ENCODE data around the gene NR1D2.
"Not testable (repeated sequence)": the region's sequence is repeated elsewhere in the genome, so short reads cannot be mapped to it uniquely, and the experiment has no call there.

The NR1D2 gene

GRCh38 chr3:24018784-24019570, 73.9 kb downstream of the NR1D2 start:
- no peak for DNase-seq (ENCODE audit: low read depth)
- TF ChIP-seq, protein P1, sequence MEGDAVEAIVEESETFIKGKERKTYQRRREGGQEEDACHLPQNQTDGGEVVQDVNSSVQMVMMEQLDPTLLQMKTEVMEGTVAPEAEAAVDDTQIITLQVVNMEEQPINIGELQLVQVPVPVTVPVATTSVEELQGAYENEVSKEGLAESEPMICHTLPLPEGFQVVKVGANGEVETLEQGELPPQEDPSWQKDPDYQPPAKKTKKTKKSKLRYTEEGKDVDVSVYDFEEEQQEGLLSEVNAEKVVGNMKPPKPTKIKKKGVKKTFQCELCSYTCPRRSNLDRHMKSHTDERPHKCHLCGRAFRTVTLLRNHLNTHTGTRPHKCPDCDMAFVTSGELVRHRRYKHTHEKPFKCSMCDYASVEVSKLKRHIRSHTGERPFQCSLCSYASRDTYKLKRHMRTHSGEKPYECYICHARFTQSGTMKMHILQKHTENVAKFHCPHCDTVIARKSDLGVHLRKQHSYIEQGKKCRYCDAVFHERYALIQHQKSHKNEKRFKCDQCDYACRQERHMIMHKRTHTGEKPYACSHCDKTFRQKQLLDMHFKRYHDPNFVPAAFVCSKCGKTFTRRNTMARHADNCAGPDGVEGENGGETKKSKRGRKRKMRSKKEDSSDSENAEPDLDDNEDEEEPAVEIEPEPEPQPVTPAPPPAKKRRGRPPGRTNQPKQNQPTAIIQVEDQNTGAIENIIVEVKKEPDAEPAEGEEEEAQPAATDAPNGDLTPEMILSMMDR (conservative IDR thresholded peaks at IDR 0.05; ENCODE audit: low read length), result no peak
- H3K4me3 ChIP-seq (ENCODE audit: low read length), result no peak overlapping the region

DNA sequence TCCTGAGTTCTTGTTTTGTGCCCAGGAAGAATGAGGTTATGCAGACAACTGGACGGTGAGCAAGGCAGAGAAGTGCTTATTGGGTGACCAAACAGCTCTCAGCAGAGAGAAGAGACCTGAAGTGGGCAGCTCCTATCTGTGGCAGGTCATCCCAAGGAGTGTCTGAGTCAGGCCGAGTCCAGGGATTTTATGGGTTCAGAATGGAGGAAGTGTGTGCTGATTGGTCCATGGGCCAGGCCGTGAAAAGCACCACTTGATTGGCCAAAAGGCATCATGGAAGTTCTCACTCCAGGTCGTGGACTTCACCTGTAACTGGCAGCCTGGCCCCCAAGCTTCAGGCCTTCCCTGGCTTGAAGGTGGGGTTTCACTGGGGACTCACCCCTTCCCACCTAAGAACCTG, 74.5 kb downstream of the NR1D2 start:
- TF ChIP-seq, protein P1 (conservative IDR thresholded peaks at IDR 0.05; ENCODE audit: low read length), result no peak
- no peak for DNase-seq (ENCODE audit: low read depth)
- no peak overlapping the region for H3K4me3 ChIP-seq (ENCODE audit: low read length)

DNA sequence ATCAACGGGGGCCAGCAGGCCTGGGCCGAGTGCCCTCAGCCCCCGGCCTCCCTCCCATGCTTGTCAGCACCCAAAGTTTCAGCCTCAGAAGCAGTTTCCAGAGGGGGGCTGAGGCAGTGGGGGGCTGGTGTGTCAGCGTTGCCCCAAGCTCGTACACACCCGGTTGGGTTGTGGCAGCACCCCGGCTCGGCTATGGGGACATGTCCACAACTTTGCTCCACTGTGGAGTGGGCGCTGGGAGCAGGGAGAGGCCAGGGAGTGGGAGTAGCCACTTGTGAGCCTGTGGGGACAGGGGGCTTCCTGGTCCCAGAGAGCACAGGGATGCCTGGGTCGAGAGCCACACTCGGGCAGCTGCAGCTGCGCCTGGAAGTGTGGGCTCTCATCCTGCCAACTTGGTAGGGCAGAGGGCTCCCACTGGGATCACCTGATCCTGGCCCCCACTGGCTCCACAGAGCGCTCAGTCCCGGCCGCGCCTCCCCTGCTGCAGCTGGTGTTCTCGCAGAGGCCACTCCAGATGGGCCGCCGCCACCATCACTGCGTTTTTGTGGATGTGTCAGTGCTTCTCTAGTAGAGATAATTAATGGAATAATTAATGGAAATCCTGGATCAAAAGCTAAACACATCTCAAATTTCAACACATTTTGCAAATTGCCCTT, 75.1 kb downstream of the NR1D2 start:
- no peak overlapping the region for H3K4me3 ChIP-seq (ENCODE audit: low read length)
- TF ChIP-seq, protein P1 (conservative IDR thresholded peaks at IDR 0.05; ENCODE audit: low read length), result no peak
- no peak for DNase-seq (ENCODE audit: low read depth)

DNA sequence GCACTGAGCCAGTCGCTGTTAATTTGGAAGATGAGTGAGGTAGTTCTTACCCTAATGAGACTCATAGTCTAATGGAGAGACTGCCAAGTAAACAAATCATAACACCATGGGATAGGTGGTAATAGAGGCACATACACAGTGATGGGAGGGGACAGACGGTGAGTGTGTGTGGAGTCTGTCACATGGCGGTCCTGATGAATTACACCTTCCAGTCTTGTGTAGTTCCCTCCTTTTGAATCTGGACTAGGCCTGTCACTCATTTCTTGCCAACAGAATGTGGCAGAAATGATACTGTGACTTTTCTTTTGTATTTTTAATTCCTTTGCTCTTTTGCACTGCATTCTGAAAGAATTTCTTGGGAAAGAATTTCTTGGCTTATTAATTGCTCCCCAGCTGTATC, 78.1 kb downstream of the NR1D2 start:
- no peak overlapping the region for H3K4me3 ChIP-seq (ENCODE audit: low read length)
- DNase-seq (ENCODE audit: low read depth), result no peak
- TF ChIP-seq, protein P1 (conservative IDR thresholded peaks at IDR 0.05; ENCODE audit: low read length), result no peak

DNA sequence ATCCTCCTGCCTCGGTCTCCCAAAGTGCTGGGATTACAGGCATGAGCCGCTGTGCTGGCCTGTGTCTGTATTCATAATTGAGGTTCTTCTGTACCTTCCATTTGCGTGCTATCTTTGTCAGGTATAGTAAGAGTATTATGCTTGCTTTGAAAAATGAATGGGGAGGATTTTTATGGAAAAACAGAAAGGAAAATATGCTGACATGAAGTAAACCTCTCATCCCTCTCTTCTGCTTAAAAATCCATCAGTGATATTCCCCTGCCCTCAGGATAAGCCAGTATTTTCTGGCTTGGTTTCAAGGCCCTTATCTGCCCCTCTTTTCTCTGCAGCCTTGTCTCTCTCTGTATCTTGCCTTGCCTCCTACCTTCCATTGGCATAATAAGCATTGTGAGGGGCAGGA, 80.7 kb downstream of the NR1D2 start:
- no peak for DNase-seq (ENCODE audit: low read depth)
- no peak overlapping the region for H3K4me3 ChIP-seq (ENCODE audit: low read length)
- TF ChIP-seq, protein P1 (conservative IDR thresholded peaks at IDR 0.05; ENCODE audit: low read length), result no peak

- DNase-seq (ENCODE audit: low read depth); H3K4me3 ChIP-seq (ENCODE audit: low read length): not testable (repeated sequence)
Measured at GRCh38 chr3:24026665-24027064, 81.6 kb downstream of the NR1D2 start.

GRCh38 chr3:24027946-24028345, 82.9 kb downstream of the NR1D2 start:
- DNase-seq (ENCODE audit: low read depth), result no peak
- TF ChIP-seq, protein P1 (conservative IDR thresholded peaks at IDR 0.05; ENCODE audit: low read length), result no peak
- H3K4me3 ChIP-seq (ENCODE audit: low read length), result no peak overlapping the region

All from AG10803 (cell line).